DMS153 treated with DMSO at 0.1 percent for 48 hours (cell line): ENCODE measurements around the gene RAB3IP.

ENCODE experiments used
- DNase-seq: peaks from one replicate; lab custom pipeline; 2025; ENCODE audit not compliant: unreplicated experiment; lab: John Stamatoyannopoulos, UW

RAB3IP gene, protein sequence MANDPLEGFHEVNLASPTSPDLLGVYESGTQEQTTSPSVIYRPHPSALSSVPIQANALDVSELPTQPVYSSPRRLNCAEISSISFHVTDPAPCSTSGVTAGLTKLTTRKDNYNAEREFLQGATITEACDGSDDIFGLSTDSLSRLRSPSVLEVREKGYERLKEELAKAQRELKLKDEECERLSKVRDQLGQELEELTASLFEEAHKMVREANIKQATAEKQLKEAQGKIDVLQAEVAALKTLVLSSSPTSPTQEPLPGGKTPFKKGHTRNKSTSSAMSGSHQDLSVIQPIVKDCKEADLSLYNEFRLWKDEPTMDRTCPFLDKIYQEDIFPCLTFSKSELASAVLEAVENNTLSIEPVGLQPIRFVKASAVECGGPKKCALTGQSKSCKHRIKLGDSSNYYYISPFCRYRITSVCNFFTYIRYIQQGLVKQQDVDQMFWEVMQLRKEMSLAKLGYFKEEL

GRCh38 chr12:69738351-69739286 is at the start of gene RAB3IP:
TSS of gene RAB3IP (plus strand) at chr12:69738860. CDS start at chr12:69755409, 16,549 bp downstream.
- DNase-seq, result peak; percentile 76

DNA sequence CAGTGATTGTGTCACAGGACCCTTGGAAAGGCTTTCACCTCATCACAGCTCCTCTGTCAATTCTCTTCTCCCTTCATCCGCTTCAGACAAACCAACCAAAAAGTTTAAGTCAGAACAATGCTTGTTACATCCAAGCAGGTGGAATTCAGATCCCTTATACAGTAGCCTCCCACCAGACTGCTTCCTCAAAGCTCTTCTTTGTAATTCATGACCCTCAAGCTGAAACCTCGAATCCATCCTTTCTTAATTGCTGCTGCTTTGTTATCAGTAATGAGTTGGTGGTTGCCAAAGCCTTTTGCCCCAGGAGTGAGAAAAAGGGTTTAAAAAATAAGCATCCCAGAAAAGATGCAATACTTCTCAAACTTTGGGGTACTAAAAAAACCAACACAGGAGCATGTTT is 49.0 kb upstream of the RAB3IP start:
- DNase-seq, result no peak

DNA sequence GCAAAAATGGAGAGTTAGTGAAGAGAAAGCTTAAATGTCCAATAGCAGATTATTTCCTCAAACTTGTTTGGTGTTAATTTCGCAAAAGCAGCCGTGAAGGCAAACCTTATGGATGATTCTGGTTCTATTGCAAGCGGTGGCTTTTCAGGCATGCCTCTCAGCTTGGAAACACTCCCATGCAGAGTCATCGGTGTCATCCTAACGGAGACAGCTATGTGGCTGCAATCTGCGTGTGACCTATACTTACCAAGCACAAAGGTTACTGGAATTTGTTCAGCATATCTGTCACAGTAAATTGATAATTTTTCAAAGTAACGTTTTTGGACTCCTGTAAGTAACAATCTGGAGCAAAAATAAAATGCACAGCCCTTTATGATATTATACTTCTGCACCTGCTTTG is 44.5 kb upstream of the RAB3IP start:
- no peak for DNase-seq

GRCh38 chr12:69698054-69698453 is 40.6 kb upstream of the RAB3IP start:
- DNase-seq, result no peak

DNA sequence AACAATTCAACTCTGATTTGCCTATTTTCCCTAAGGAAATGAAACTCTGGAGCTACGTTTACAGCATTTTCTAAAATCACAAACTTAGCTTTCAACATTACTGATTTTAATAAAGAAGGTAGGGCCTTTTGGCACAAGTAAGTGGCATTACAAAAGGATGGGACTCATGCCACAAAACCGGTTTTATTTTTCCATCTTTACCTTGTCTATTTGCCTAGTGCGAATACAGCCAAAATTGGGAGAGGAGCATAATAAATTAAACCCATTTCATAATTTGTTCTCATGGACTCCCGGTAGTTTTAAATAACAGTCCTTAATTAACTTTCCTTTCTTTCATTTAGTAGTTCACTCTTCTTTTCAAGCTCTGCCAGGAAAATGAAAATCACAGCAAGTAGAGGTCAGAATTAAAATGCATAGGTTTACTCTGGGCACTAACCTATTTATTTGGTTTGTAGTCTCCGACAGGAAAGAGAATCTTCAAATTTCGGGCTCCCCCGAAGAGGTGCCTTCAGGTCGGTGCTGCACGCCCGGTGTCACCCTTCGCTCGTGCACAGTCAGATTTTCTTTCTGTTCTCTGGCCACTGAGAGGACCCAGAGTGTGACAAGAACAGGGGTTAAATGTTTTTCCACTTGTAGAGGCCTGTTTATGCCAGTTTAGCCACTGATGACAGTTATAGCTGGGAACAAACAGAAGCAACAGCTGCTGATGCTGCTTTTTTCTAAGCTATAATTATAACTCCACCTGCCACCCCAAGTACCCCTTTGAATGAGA is 39.7 kb upstream of the RAB3IP start, which contains the start of gene BEST3:
TSS of gene BEST3 (minus strand) at position 535 of the 772 bp plus-strand sequence. CDS start 1,505 bp downstream, outside the sequence.
- peak; percentile 88 for DNase-seq

DNA sequence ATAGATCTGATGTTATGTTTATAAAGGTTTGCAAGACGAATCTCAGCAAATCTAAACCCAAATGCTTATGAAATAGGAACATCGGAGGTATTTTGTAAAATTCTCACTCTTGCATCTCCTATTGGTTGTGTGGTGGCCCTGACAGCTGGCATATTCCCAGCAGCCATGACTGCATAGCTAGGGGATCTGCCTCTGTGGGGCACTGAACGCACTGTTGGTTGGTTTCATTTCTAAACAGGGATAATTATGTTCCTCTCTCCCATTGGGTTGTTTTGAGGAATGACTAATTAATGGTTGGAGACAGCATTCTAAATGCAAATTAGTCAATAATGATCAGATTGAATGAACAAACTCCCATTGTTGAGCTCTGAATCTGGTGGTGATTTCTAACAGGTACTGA is 36.8 kb upstream of the RAB3IP start:
- no peak for DNase-seq

DNA sequence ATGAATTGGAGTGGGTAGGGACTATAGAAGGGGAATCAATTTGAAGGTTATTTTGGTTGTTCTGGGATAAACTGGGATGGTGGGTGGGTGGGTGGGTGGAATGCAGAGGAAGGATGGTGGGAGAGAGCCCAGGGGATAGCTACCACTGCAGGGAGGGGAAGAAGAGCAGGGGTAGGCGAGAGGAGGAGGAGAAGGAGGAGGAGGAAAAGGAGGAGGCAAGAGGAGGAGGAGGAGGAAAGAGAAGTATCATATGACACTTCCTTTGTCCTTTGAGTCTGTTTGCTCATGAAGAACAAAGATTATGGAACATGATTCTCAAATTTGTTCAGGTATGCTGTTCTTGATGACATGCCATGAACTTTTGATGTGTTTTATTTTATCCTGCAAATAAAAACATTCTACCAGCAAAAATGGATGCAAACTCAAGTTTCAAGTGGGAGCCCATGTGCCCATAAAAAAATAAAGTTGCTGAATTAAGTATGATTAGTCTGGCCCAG is 35.5 kb upstream of the RAB3IP start:
- no peak for DNase-seq

DNA sequence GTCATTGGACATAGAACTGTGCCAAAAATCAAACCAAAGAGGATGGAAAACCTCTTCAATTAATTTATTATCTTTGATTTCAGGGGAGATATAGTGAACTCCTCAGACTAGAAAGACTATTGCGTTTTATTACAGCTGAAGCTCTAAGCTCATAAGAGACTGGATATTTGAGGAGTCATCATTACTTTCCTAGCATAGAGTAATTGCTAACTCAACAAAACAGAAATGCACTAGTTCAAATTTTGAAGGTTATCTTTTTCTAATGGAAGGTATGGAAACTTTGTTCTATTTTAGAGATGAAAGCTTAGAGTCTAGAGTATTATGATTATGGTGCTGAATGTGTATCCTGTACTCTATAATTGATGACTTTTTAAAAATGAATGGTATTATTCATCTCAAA is 34.3 kb upstream of the RAB3IP start:
- DNase-seq, result no peak

DNA sequence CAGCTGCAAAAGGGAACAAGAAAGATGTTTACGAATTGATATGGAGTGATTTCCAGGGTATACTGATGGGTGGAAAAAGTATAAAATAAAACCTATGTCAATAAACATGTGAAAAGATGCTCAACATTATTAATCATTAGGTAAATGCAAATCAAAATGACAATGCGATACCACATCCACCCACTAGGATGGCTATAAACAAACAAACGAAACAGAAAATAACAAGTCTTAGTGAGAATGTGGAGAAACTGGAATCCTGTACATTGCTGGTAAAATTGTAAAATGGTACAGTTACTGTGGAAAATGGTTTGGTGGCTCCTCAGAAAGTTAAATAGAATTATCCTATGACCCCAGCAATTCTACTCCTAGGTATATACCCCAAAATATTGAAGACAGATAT is 30.0 kb upstream of the RAB3IP start:
- DNase-seq, result no peak

DNA sequence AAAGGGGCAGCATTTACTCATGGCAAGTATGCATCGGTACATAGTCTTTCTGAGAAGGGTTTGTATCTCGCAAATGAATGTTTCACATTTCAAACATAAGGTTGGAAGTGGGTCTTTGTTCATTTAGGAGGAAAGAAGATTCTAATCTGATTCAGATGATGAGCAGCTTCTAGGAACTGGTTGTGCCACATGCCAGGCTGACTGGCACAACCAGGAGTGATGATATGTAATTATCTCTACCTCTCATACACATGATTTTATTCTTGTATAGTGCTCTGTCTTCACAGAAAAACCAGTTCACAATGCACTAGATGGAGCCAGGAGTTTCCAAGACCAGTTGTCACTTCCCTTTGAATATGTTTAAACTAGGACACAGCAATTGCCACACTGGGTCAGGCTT is 25.8 kb upstream of the RAB3IP start:
- no peak for DNase-seq

GRCh38 chr12:69714542-69714941 is 24.1 kb upstream of the RAB3IP start:
- no peak for DNase-seq

- DNase-seq, result no peak
Observed at GRCh38 chr12:69719336-69720316, 19.0 kb upstream of the RAB3IP start.

DNA sequence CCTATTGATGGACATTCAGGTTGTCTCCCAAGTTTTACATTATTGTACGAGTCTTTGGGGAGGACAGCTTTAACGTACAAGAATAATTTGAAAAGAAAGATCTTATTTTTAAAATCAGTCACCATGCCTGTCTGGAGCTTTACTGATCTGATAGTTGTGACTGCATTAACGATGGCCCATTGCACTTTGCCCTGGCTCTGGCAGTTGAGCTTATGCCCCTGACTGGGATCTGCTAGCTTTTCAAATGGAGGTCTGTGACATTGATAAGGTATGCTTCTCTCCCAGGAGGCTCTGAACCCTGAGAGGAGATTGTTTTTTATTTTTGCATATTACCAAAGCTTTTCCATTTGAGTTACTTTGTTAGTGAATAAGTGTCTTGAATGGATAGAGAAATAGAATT is 17.9 kb upstream of the RAB3IP start:
- DNase-seq, result no peak

- no peak for DNase-seq
Observed at GRCh38 chr12:69726922-69727321, 11.7 kb upstream of the RAB3IP start.

DNA sequence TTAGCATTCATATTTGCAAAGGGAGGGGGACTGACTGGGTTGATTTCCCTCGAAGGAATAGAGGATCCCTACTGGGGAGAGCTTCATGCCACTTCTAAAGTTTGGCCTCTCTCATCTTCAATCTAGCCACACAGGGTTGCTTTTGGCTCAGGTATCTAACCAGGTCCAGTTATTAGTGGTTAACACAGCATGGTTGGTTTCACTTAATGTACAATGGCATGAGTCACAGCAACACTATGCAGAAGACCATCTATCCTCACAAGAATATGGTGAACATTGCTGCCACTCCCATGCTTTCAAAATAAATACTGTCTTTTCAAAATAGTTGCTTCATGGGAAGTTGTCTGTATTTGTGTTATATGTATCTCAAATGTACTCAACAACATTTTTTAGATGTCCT is 6.6 kb upstream of the RAB3IP start:
- no peak for DNase-seq

DNA sequence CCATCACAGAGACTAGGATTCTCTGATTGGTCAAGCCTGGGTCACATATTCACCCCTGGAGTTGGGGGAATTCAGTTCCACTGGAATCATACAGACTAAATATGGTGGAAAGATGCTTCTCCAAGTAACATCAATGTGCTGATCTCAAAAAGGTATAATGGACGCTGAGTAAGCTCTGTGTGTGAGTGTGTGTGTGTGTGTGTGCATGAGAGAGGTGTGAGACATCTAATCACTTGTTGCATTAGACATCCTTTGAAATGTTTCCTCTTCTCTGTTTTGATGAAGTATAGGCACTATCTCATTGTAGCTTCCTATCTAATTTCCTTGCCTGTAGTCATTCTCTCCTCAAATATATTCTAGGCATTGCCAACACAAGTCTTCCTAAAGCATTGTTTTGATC is 5.0 kb upstream of the RAB3IP start:
- DNase-seq, result no peak

GRCh38 chr12:69739287-69740191 is 879 bp downstream of the RAB3IP start:
- no peak for DNase-seq

- DNase-seq, result no peak
Observed at GRCh38 chr12:69744109-69744508, 5.4 kb downstream of the RAB3IP start.

- DNase-seq, result no peak
Observed at GRCh38 chr12:69751476-69751875, 12.8 kb downstream of the RAB3IP start.
